GM06990 (cell line): ENCODE measurements around the gene CD101.
"Not testable (repeated sequence)": the region's sequence is repeated elsewhere in the genome, so short reads cannot be mapped to it uniquely, and the experiment has no call there.

Experiments used
- DNase-seq: peaks from one replicate; pipeline ENCODE4 v3.0.0-alpha.2; 2011; ENCODE audit not compliant: insufficient read length; ENCODE audit errors: extremely low read depth
- H3K27me3 ChIP-seq: replicated peaks from 2 replicates; pipeline ENCODE4 v1.6.0; 2011; ENCODE audit warnings: low read length; ENCODE audit not compliant: control insufficient read depth, insufficient read depth
- H3K36me3 ChIP-seq: 2 replicates; pipeline ENCODE4 v1.5.1; 2011; ENCODE audit warnings: low read length; ENCODE audit not compliant: control insufficient read depth, insufficient read depth
- H3K4me3 ChIP-seq: replicated peaks from 2 replicates; pipeline ENCODE4 v1.5.1; 2011; ENCODE audit warnings: low read depth, mild to moderate bottlenecking, control low read depth, low read length
- TF ChIP-seq, protein P1 (sequence below): IDR thresholded peaks from 2 replicates; pipeline ENCODE4 v1.5.1; 2011; ENCODE audit warnings: low read length, control low read depth, mild to moderate bottlenecking, inconsistent platforms; ENCODE audit not compliant: insufficient read depth, poor library complexity, severe bottlenecking

The CD101 gene

DNA sequence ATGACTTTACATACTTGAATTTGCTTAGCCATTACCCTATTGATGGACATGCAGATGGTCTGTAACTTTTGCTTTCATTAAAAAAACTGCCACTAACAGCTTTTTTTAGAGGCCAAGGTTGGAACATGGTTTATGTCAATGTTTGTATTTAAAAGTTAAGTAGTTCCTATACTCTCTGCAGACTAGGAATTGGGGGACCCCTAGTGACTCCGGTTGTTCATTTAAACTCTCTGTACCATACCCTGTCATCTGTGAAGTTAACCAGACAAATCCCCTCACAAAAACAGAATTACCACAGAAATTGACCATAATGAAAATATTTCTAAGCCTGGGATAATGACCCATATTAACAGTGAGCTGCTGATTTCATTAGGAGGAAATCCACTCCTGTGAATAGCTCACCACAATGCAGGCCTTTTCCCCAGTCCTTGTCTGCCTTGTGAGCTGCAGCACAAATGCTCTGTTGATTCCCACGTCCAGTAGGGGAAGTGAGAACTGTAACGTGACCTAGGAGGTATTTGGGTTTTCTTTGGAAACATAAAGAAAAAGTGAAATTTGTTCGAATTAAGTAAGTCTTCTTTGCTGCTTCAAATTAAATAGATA, 30.2 kb upstream of the CD101 start:
- Histone ChIP-seq H3K4me3 (no peak overlapping the region), H3K27me3 (no peaks in the 10 kb centered on the region), H3K36me3 (no peaks in the 10 kb centered on the region)
- DNase-seq, result no peak
- TF ChIP-seq, protein P1, sequence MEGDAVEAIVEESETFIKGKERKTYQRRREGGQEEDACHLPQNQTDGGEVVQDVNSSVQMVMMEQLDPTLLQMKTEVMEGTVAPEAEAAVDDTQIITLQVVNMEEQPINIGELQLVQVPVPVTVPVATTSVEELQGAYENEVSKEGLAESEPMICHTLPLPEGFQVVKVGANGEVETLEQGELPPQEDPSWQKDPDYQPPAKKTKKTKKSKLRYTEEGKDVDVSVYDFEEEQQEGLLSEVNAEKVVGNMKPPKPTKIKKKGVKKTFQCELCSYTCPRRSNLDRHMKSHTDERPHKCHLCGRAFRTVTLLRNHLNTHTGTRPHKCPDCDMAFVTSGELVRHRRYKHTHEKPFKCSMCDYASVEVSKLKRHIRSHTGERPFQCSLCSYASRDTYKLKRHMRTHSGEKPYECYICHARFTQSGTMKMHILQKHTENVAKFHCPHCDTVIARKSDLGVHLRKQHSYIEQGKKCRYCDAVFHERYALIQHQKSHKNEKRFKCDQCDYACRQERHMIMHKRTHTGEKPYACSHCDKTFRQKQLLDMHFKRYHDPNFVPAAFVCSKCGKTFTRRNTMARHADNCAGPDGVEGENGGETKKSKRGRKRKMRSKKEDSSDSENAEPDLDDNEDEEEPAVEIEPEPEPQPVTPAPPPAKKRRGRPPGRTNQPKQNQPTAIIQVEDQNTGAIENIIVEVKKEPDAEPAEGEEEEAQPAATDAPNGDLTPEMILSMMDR, result no peak

DNA sequence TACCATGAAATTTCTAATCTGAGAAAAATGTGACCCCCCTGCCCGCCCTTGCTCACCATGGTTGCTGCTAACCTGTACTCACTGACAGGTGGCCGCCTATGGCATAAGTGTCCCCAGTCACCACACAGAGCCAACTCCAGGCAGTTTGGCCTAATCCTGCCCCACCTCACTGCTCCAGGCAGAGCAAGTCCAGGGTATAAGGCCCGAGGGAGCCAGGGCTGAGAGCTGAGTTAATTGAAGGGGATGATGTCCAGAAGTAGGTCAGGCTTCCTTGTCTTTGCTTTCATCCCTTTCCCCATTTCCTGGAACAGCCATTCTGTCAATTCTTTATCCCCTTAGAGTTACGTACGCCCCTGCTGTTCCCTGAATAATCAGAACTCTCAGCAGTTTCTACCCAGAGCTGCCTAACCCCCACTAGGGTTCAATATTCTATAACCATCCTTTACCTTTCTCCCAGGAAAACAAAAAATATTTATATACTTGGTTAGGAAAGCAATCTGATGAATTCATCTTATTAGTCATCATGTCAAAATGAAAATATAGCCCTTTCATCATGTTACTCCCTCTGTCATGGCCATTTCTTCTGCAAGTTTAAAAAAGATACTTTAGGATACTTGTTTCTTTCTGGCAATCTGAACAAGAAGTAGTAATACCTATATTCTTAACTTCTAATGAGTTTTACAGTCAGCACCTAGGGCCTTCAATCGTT, 29.4 kb upstream of the CD101 start:
- no peak for DNase-seq
- no peaks in the 10 kb centered on the region for H3K36me3 ChIP-seq
- TF ChIP-seq, protein P1, result no peak
- H3K27me3 ChIP-seq, result no peaks in the 10 kb centered on the region
- H3K4me3 ChIP-seq, result no peak overlapping the region

DNA sequence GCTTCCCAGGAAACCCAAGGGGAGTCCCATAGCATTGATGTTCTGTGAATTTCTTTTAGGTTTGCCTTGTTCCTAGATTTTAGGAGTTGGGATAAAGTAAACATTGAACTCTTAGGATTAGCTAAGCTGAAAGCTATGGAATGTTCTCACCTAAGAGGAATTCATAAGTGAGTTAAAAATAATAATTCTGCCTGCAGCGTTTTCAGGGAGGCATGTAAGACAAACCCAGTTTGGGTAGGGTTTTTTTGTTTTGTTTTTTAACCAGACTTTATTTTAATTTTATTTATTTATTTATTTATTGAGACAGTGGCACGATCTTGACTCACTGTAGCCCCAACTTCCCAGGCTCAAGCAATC, 28.9 kb upstream of the CD101 start:
- Histone ChIP-seq H3K27me3 (no peaks in the 10 kb centered on the region), H3K36me3 (no peaks in the 10 kb centered on the region), H3K4me3 (no peak overlapping the region)
- no peak for DNase-seq
- TF ChIP-seq, protein P1, result no peak

DNA sequence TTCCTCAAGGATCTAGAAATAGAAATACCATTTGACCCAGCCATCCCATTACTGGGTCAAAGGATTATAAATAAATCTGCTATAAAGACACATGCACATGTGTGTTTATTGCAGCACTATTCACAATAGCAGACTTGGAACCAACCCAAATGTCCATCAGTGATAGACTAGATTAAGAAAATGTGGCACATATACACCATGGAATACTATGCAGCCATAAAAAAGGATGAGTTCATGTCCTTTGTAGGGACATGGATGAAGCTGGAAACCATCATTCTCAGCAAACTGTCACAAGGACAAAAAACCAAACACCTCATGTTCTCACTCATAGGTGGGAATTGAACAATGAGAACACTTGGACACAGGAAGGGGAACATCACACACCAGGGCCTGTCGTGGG, 21.3 kb upstream of the CD101 start:
- H3K4me3 ChIP-seq, DNase-seq, H3K27me3 ChIP-seq, H3K36me3 ChIP-seq: not testable (repeated sequence)

DNA sequence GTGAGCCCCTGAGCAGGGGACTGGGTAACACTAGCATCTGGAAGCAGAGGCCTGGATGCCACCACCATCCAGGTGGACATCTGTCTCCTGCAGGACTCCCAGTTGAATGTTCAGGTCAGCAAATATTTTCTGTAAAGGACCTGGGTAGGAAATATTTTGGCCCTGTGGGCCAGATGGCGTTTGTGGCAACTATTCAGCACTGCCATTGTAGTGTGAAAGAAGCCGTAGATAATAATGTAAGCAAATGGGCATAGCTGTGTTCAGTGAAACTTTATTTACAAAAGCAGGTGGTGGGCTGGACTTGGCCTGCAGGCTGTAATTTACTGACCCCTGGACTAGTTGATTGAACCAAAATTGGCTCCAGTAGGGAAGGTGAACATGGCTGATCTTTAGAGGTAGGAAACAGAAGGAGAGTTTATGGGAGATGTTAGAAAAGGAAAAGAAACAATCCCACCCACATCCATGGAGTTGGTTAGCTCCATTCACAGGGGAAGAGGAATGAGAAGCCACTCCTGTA, 20.0 kb upstream of the CD101 start:
- TF ChIP-seq, protein P1, result no peak
- Histone ChIP-seq H3K4me3 (no peak overlapping the region), H3K36me3 (no peaks in the 10 kb centered on the region), H3K27me3 (no peaks in the 10 kb centered on the region; the same call in 1 of the 2 replicates)
- DNase-seq, result no peak

DNA sequence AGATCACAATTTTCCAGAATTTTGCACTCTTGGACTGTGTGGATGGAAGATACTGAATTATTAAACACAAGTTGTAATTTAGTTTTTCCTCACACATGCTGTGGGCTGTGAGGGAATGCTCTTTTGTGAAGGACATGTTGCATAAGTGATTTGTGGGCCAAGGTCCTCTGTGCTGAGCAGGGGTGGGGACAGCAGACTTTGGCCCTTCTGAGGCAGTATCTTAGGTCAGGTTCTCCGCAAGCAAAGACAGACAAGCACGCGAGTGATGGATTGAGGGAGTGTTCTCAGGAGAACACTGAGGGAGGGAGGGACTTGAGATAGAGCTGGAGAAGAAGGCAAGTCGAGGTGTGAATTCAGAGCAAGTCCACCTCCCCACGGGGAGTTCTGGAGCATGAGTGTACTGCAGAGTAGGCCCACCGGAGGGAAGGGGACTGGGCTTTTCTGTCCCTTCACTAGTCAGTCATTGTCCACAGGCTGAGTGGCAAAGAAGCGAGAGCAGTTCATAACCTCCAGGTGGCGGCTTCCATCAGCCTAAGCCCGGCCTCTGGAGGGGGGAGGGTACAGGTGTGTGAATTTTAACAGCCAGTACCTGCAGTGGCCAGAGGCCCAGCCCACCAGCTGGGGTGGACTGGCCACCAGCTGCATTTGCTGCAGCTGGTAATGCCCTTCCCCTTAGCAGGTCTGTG, 19.1 kb upstream of the CD101 start:
- Histone ChIP-seq H3K27me3 (no peaks in the 10 kb centered on the region; the same call in 1 of the 2 replicates), H3K4me3 (no peak overlapping the region), H3K36me3 (no peaks in the 10 kb centered on the region)
- TF ChIP-seq, protein P1, result no peak
- no peak for DNase-seq
